ENCODE results near the gene RCOR1.

- TF ChIP-seq CTCF (IDR thresholded peaks at IDR 0.05; ENCODE audit: low read depth, low read length), result no peak
- no peak for TF ChIP-seq EZH2phosphoT487 (IDR thresholded peaks at IDR 0.05; ENCODE audit: low read depth)
Measured at GRCh38 chr14:102692334-102692733, 99.9 kb downstream of the RCOR1 start.

Measured in OCI-LY3 (cell line).